Sigmoid colon (tissue), 4 donors: ENCODE results near the gene C2orf80.

Experiments
- CTCF ChIP-seq, 4 experiments: fragments of 450-650 bp in 3 of 4; fragments of 200-600 bp in 1 of 4; IDR thresholded peaks; one replicate each; pipeline ENCODE4 v1.5.1; 2016 to 2019; ENCODE audit warnings: antibody characterized with exemption in 4 of 4, mild to moderate bottlenecking in 3 of 4, moderate library complexity in 2 of 4
- POLR2A ChIP-seq, 2 donors: fragments of 450-650 bp; IDR thresholded peaks; one replicate each; pipeline ENCODE4 v1.6.1; 2016; ENCODE audit warnings: antibody characterized with exemption in 2 of 2, mild to moderate bottlenecking in 2 of 2, moderate library complexity in 2 of 2
- POLR2AphosphoS5 ChIP-seq, 4 donors: sonication (generic); formaldehyde crosslinking; IDR thresholded peaks; one replicate each; pipeline ENCODE4 v1.6.1; 2017; ENCODE audit warnings: antibody characterized with exemption in 4 of 4

- TF ChIP-seq POLR2A (IDR thresholded peaks at IDR 0.05) (no peak), CTCF (IDR thresholded peaks at IDR 0.05) (no peak), POLR2AphosphoS5 (IDR thresholded peaks at IDR 0.05) (no peak)
Observed at GRCh38 chr2:208210688-208211451, 21.0 kb upstream of the C2orf80 start.
